H1 (cell line): ENCODE data around the gene ATP6V1G3. TPM values are rescaled to one million over a fixed set of nuclear protein-coding genes. Genes with fewer than 3 reads are reported as not detected.

Source experiments
- CTCF ChIA-PET: fragments of 300-600 bp; sonication (Branson Sonifier 250); formaldehyde crosslinking; loops from one replicate; lab custom pipeline; 2021; ENCODE audit not compliant: partially characterized antibody; lab: Charles Lee
- POLR2A ChIA-PET: fragments of 300-600 bp; sonication (Branson Sonifier 250); formaldehyde crosslinking; loops from one replicate; lab custom pipeline; 2021; ENCODE audit warnings: inconsistent platforms; ENCODE audit not compliant: partially characterized antibody; lab: Charles Lee
- DNase-seq, 2 experiments: peaks; one replicate each; pipeline versions ENCODE4 v3.0.0 to v3.0.0-alpha.2; 2010 to 2022; ENCODE audit warnings: low spot score in 2 of 2, low read depth in 1 of 2, mixed read lengths in 1 of 2
- FAIRE-seq: peaks from 2 replicates; lab custom pipeline; 2011; peaks lifted over from hg19 to GRCh38; lab: Jason Lieb, UNC
- H2AFZ ChIP-seq: 2 replicates; pipeline ENCODE4 v1.8.1; 2012; ENCODE audit warnings: low read length, inconsistent platforms
- H2AK5ac ChIP-seq: 2 replicates; pipeline ENCODE4 v1.6.1; 2013; ENCODE audit warnings: low read depth, low read length
- H2BK120ac ChIP-seq: replicated peaks from 2 replicates; pipeline ENCODE3; 2013; ENCODE audit warnings: low read depth, low read length, inconsistent platforms
- H2BK12ac ChIP-seq: 2 replicates; pipeline ENCODE4 v1.6.1; 2013; ENCODE audit warnings: low read depth, low read length
- H2BK15ac ChIP-seq: 2 replicates; pipeline ENCODE4 v1.6.1; 2013; ENCODE audit warnings: low read length
- H2BK20ac ChIP-seq: 2 replicates; pipeline ENCODE4 v1.6.1; 2013; ENCODE audit warnings: low read length
- H2BK5ac ChIP-seq: 2 replicates; pipeline ENCODE4 v1.6.1; 2013; ENCODE audit warnings: low read depth, low read length
- H3K14ac ChIP-seq: 2 replicates; pipeline ENCODE4 v1.6.1; 2013; ENCODE audit warnings: inconsistent platforms; ENCODE audit not compliant: insufficient read length
- H3K18ac ChIP-seq: 2 replicates; pipeline ENCODE4 v1.6.1; 2013; ENCODE audit warnings: low read length; ENCODE audit errors: extremely low read depth
- H3K23ac ChIP-seq: 2 replicates; pipeline ENCODE4 v1.6.1; 2013; ENCODE audit warnings: inconsistent platforms; ENCODE audit not compliant: insufficient read length
- H3K23me2 ChIP-seq: 2 replicates; pipeline ENCODE4 v1.6.1; 2013; ENCODE audit warnings: low read depth, low read length
- H3K27ac ChIP-seq: 2 replicates; pipeline ENCODE4 v1.6.1; 2011; ENCODE audit warnings: low read depth, low read length, inconsistent platforms
- H3K27me3 ChIP-seq, 4 experiments: replicated peaks in 1 of 4; 1 replicate in 1 of 4; 2 replicates in 3 of 4; pipeline versions ENCODE4 v1.6.1 to v1.8.1; 2011 to 2013; ENCODE audit warnings: low read length in 3 of 4, mild to moderate bottlenecking in 3 of 4, inconsistent platforms in 2 of 4, mixed read lengths in 2 of 4, moderate library complexity in 1 of 4; ENCODE audit not compliant: control insufficient read depth in 3 of 4, insufficient read depth in 3 of 4; ENCODE audit errors: extremely low read depth in 1 of 4
- H3K36me3 ChIP-seq, 4 experiments: 2 replicates each; pipeline versions ENCODE4 v1.6.1 to v1.8.1; 2011 to 2013; ENCODE audit warnings: mild to moderate bottlenecking in 4 of 4, low read length in 3 of 4, moderate library complexity in 2 of 4, control low read depth in 1 of 4, inconsistent platforms in 1 of 4; ENCODE audit not compliant: insufficient read depth in 4 of 4, control insufficient read depth in 2 of 4
- H3K4ac ChIP-seq: replicated peaks from 2 replicates; pipeline ENCODE3; 2013; ENCODE audit warnings: low read length, low read depth, mixed read lengths, inconsistent platforms; ENCODE audit not compliant: insufficient read length
- H3K4me1 ChIP-seq, 4 experiments: replicated peaks in 1 of 4; 1 replicate in 1 of 4; 2 replicates in 3 of 4; pipeline versions ENCODE4 v1.6.1 to v1.8.1; 2011 to 2013; ENCODE audit warnings: low read length in 3 of 4, inconsistent platforms in 2 of 4, mixed read lengths in 1 of 4; ENCODE audit not compliant: insufficient read depth in 4 of 4, control insufficient read depth in 3 of 4
- H3K4me2 ChIP-seq, 2 experiments: 2 replicates each; pipeline versions ENCODE4 v1.6.1 to v1.8.1; 2011 to 2013; ENCODE audit warnings: low read depth in 2 of 2, low read length in 2 of 2, control low read depth in 1 of 2, inconsistent platforms in 1 of 2, mild to moderate bottlenecking in 1 of 2; ENCODE audit not compliant: insufficient read depth in 1 of 2
- H3K4me3 ChIP-seq, 4 experiments: fragments of 200-600, 300-600 bp in 1 of 4; sonication (generic), shearing (Covaris generic), sonication (Bioruptor Twin) in 1 of 4; 2 replicates each; pipeline versions ENCODE4 v1.5.1 to v1.8.1; 2011 to 2016; ENCODE audit warnings: low read length in 4 of 4, low read depth in 3 of 4, control low read depth in 2 of 4, inconsistent platforms in 2 of 4, mild to moderate bottlenecking in 2 of 4, mixed read lengths in 1 of 4, moderate library complexity in 1 of 4; ENCODE audit not compliant: insufficient read depth in 2 of 4; ENCODE audit errors: extremely low read depth in 1 of 4
- H3K56ac ChIP-seq: replicated peaks from 2 replicates; pipeline ENCODE3; 2013; ENCODE audit warnings: low read depth, mild to moderate bottlenecking, mixed read lengths, low read length, inconsistent platforms; ENCODE audit not compliant: insufficient read length
- H3K79me1 ChIP-seq: 2 replicates; pipeline ENCODE4 v1.6.1; 2013; ENCODE audit warnings: low read depth, low read length, control low read depth
- H3K79me2 ChIP-seq, 2 experiments: 2 replicates each; pipeline versions ENCODE4 v1.6.1 to v1.8.1; 2012 to 2013; ENCODE audit warnings: low read length in 2 of 2, mild to moderate bottlenecking in 2 of 2, inconsistent platforms in 1 of 2; ENCODE audit not compliant: insufficient read depth in 2 of 2, control insufficient read depth in 1 of 2
- H3K9ac ChIP-seq, 4 experiments: replicated peaks in 1 of 4; 1 replicate in 1 of 4; 2 replicates in 3 of 4; pipeline versions ENCODE4 v1.6.1 to v1.8.1; 2011 to 2013; ENCODE audit warnings: low read depth in 3 of 4, low read length in 3 of 4, control low read depth in 2 of 4, mild to moderate bottlenecking in 2 of 4, moderate library complexity in 2 of 4, inconsistent platforms in 1 of 4; ENCODE audit errors: extremely low read depth in 1 of 4
- H3K9me3 ChIP-seq, 2 experiments: 2 replicates each; pipeline versions ENCODE4 v1.6.1 to v1.8.1; 2012 to 2013; ENCODE audit warnings: mild to moderate bottlenecking in 2 of 2, moderate library complexity in 2 of 2, control low read depth in 1 of 2, inconsistent platforms in 1 of 2, low read depth in 1 of 2, low read length in 1 of 2, mixed read lengths in 1 of 2; ENCODE audit not compliant: insufficient read depth in 2 of 2
- H4K20me1 ChIP-seq, 2 experiments: replicated peaks in 1 of 2; 2 replicates each; pipeline versions ENCODE3 to v1.8.1; 2011 to 2013; ENCODE audit warnings: inconsistent platforms in 2 of 2, low read length in 2 of 2, mild to moderate bottlenecking in 1 of 2; ENCODE audit not compliant: insufficient read depth in 2 of 2, control insufficient read depth in 1 of 2
- H4K5ac ChIP-seq: 2 replicates; pipeline ENCODE4 v1.6.1; 2013; ENCODE audit warnings: low read length, low read depth, mixed read lengths, inconsistent platforms; ENCODE audit not compliant: insufficient read length
- H4K8ac ChIP-seq: 2 replicates; pipeline ENCODE4 v1.8.0; 2013; ENCODE audit warnings: mild to moderate bottlenecking, moderate library complexity, low read length, inconsistent platforms; ENCODE audit not compliant: insufficient read depth; ENCODE audit errors: extremely low read depth
- H4K91ac ChIP-seq: replicated peaks from 2 replicates; pipeline ENCODE3; 2013; ENCODE audit warnings: low read length, mixed read lengths, inconsistent platforms; ENCODE audit not compliant: insufficient read length
- CHD2 ChIP-seq: IDR thresholded peaks from 2 replicates; pipeline ENCODE4 v1.6.1; 2012; ENCODE audit warnings: low read length, improper control_type of control experiment
- POLR2A ChIP-seq, 2 experiments: IDR thresholded peaks; 1 replicate in 1 of 2; 2 replicates in 1 of 2; pipeline ENCODE4 v1.6.1; 2011; ENCODE audit warnings: low read depth in 2 of 2, low read length in 2 of 2, mild to moderate bottlenecking in 2 of 2; ENCODE audit errors: control extremely low read depth in 1 of 2
- SP4 ChIP-seq: IDR thresholded peaks from 2 replicates; pipeline ENCODE4 v1.6.1; 2012; ENCODE audit warnings: low read length, inconsistent platforms
- WGBS, 2 experiments: shearing (Covaris generic) in 1 of 2; methylation state at CpG; one replicate each; pipeline versions ENCODE4 v1.1.6 to v1.1.7; 2013 to 2015; ENCODE audit warnings: low lambda C conversion rate in 2 of 2, mixed read lengths in 2 of 2, inconsistent platforms in 1 of 2, low coverage in 1 of 2, missing lambda C conversion rate in 1 of 2; ENCODE audit not compliant: insufficient replicate concordance in 2 of 2, insufficient coverage in 1 of 2, insufficient read length in 1 of 2; ENCODE audit errors: extremely low coverage in 1 of 2, missing lambda C conversion rate in 1 of 2; 5-methylcytosine and 5-hydroxymethylcytosine counted together
- polyA plus RNA-seq, 7 experiments: library from polyadenylated mRNA; depleted of rRNA in 3 of 7; stranded (reverse) in 5 of 7; unstranded in 2 of 7; fragments of >200 nt in 5 of 7; fragments of 200-250 nt in 2 of 7; gene quantifications; 1 replicate in 5 of 7; 2 replicates in 1 of 7; 4 replicates in 1 of 7; pipeline versions ENCODE4 v1.2.1 to v1.2.3, GENCODE V29; 2011 to 2013; ENCODE audit warnings: missing spikeins in 2 of 7, mixed read lengths in 2 of 7
- total RNA-seq: library from RNA; stranded (reverse); fragmentation: NEBNext Ultra II Directional; extraction: Animal tissue kit (Norgen Biotek cat#: 25700); gene quantifications from 2 replicates; pipeline ENCODE4 v1.2.1, GENCODE V29; 2021

ATP6V1G3 gene
- total and polyA plus RNA-seq, 2 of the 8 experiments (the other 6 are each of a cell fraction or from before 2014, with no cell fraction given), result not detected

- DNase-seq, result no peak
- Histone ChIP-seq H4K20me1 (no peaks in the 10 kb centered on the region), H3K4me1 (no peaks in the 10 kb centered on the region), H3K27ac (no peak overlapping the region), H4K5ac (no peak overlapping the region), H2AFZ (no peak overlapping the region), H3K36me3 (no peaks in the 10 kb centered on the region), H3K4ac (no peak overlapping the region), H3K79me1 (no peaks in the 10 kb centered on the region), H3K79me2 (no peaks in the 10 kb centered on the region), H3K14ac (no peak overlapping the region), H3K27me3 (no peaks in the 10 kb centered on the region), H2BK20ac (no peak overlapping the region), H3K9me3 (no peaks in the 10 kb centered on the region), H4K8ac (no peak overlapping the region), H3K23ac (no peak overlapping the region), H2AK5ac (no peak overlapping the region), H2BK120ac (peak overlapping the region; percentile 10), H3K18ac (no peak overlapping the region), H2BK15ac (no peak overlapping the region), H3K23me2 (no peaks in the 10 kb centered on the region; the same call in 1 of the 2 replicates), H2BK5ac (no peak overlapping the region), H3K56ac (no peak overlapping the region), H3K4me3 (no peak overlapping the region), H4K91ac (no peak overlapping the region), H2BK12ac (no peak overlapping the region), H3K9ac (no peak overlapping the region), H3K4me2 (no peak overlapping the region)
- FAIRE-seq, result no peak
- 73% methylated on average over 1 of the region's 1 CpG; no CpG with 5 or more reads in 1 of the 2 experiments for WGBS, 2 experiments
- CTCF ChIA-PET, result no interaction called here
- TF ChIP-seq POLR2A (IDR thresholded peaks at IDR 0.05; ENCODE audit: control extremely low read depth in 1 of 2, low read depth in 2 of 2, low read length in 2 of 2) (no peak), CHD2 (no peak), SP4 (no peak)
- POLR2A ChIA-PET, result no interaction called here
Observed at GRCh38 chr1:198544265-198544664, 3.8 kb upstream of the ATP6V1G3 start.
